ENCODE results near the gene CD101. TPM values are rescaled to one million over a fixed set of nuclear protein-coding genes. Genes with fewer than 3 reads are reported as not detected.

CD101 gene
- total RNA-seq, 1 experiment from 2014 or later = 1.2 TPM

- no peaks in the 10 kb centered on the region for H3K27me3 ChIP-seq (ENCODE audit: insufficient read depth, low read length)
- H2AFZ ChIP-seq (ENCODE audit: low read depth, low read length, poor library complexity, severe bottlenecking) = no peak overlapping the region
- H3K36me3 ChIP-seq (ENCODE audit: control insufficient read depth in 1 of 2, insufficient read depth in 2 of 2, low read length in 2 of 2) = no peaks in the 10 kb centered on the region
- no peaks in the 10 kb centered on the region for H3K9me3 ChIP-seq (ENCODE audit: control insufficient read depth in 1 of 2, insufficient read depth in 1 of 2, low read depth in 1 of 2, low read length in 2 of 2)
- H4K20me1 ChIP-seq (ENCODE audit: insufficient read depth) = no peaks in the 10 kb centered on the region
- no peaks in the 10 kb centered on the region for H3K4me1 ChIP-seq (ENCODE audit: control insufficient read depth in 1 of 2, insufficient read depth in 2 of 2, low read length in 2 of 2)
- TF ChIP-seq CBX3 (IDR thresholded peaks at IDR 0.05; ENCODE audit: low read depth) (no peak), ZBTB33 (IDR thresholded peaks at IDR 0.05; ENCODE audit: extremely low read depth, insufficient replicate concordance, low read length) (no peak)
- intact Hi-C loops (cut with micrococcal nuclease) = no loop called here
- ChIA-PET RAD21 (ENCODE audit: low non-redundant PET in 1 of 2, low total read pairs in 2 of 2, uncharacterized antibody in 2 of 2, unreplicated experiment in 2 of 2) (no interaction called here), POLR2A (interaction anchor here (0.6 kb wide), 1 partner anchor 90 kb away, joined by 3 read pairs; no protein-coding TSS in a partner anchor), CTCF (no interaction called here)
- no peak overlapping the region for H3K27ac ChIP-seq (ENCODE audit: low read depth, low read length)
- H3K79me2 ChIP-seq (ENCODE audit: insufficient read depth, low read length) = no peaks in the 10 kb centered on the region
- no peak overlapping the region for H3K9ac ChIP-seq (ENCODE audit: low read length)
- H3K4me2 ChIP-seq (ENCODE audit: low read length) = no peak overlapping the region
- no peak for ATAC-seq
- BruUV-seq (replicated peaks) = no TSS peak
- no peaks in the 10 kb centered on the region for H3K9me2 ChIP-seq (ENCODE audit: insufficient read depth)
- no peak for DNase-seq (ENCODE audit: low read depth, low spot score)
- no peak overlapping the region for H3K4me3 ChIP-seq (replicated peaks in 1 of 2; ENCODE audit: low read depth in 1 of 2, low read length in 2 of 2)
Measured at GRCh38 chr1:117044217-117044616, 42.7 kb downstream of the CD101 start.

GRCh38 chr1:117045644-117046043, 44.1 kb downstream of the CD101 start:
- no TSS peak for BruUV-seq (replicated peaks)
- RAD21 ChIA-PET (ENCODE audit: low non-redundant PET in 1 of 2, low total read pairs in 2 of 2, uncharacterized antibody in 2 of 2, unreplicated experiment in 2 of 2) = no interaction called here
- Histone ChIP-seq H3K27me3 (ENCODE audit: insufficient read depth, low read length) (no peaks in the 10 kb centered on the region), H3K4me1 (ENCODE audit: control insufficient read depth in 1 of 2, insufficient read depth in 2 of 2, low read length in 2 of 2) (no peaks in the 10 kb centered on the region), H2AFZ (ENCODE audit: low read depth, low read length, poor library complexity, severe bottlenecking) (no peak overlapping the region), H3K9me2 (ENCODE audit: insufficient read depth) (no peaks in the 10 kb centered on the region), H3K4me3 (replicated peaks in 1 of 2; ENCODE audit: low read depth in 1 of 2, low read length in 2 of 2) (no peak overlapping the region), H3K9me3 (ENCODE audit: control insufficient read depth in 1 of 2, insufficient read depth in 1 of 2, low read depth in 1 of 2, low read length in 2 of 2) (no peaks in the 10 kb centered on the region), H3K79me2 (ENCODE audit: insufficient read depth, low read length) (no peaks in the 10 kb centered on the region), H3K9ac (ENCODE audit: low read length) (no peak overlapping the region), H3K4me2 (ENCODE audit: low read length) (no peak overlapping the region), H3K36me3 (ENCODE audit: control insufficient read depth in 1 of 2, insufficient read depth in 2 of 2, low read length in 2 of 2) (no peaks in the 10 kb centered on the region), H4K20me1 (ENCODE audit: insufficient read depth) (no peaks in the 10 kb centered on the region), H3K27ac (ENCODE audit: low read depth, low read length) (no peak overlapping the region)
- ATAC-seq = no peak
- CTCF ChIA-PET = no interaction called here
- TF ChIP-seq FOSL1 (IDR thresholded peaks at IDR 0.05; ENCODE audit: low read depth) = no peak
- POLR2A ChIA-PET = no interaction called here
- intact Hi-C loops (cut with micrococcal nuclease) = no loop called here
- DNase-seq (ENCODE audit: low read depth, low spot score) = no peak
